Tibial nerve (tissue), 4 donors: ENCODE results near the gene C7orf57. TPM values are rescaled to one million over a fixed set of nuclear protein-coding genes. Genes with fewer than 3 reads are reported as not detected.

Experiments
- DNase-seq, 2 donors: peaks; one replicate each; pipeline ENCODE4 v3.0.0-alpha.2; 2019; ENCODE audit warnings: low spot score in 2 of 2
- H3K27ac ChIP-seq, 4 donors: fragments of 200-600 bp; sonication (generic) in 3 of 4; one replicate each; pipeline ENCODE4 v1.5.1; 2017 to 2019; ENCODE audit warnings: mild to moderate bottlenecking in 1 of 4
- H3K27me3 ChIP-seq, 2 donors: fragments of 200-600 bp; sonication (generic) in 1 of 2; one replicate each; pipeline versions ENCODE4 v1.5.1 to v1.6.0; 2017 to 2019
- H3K36me3 ChIP-seq, 3 donors: fragments of 200-600 bp; sonication (generic); one replicate each; pipeline ENCODE4 v1.5.1; 2018 to 2019
- H3K4me1 ChIP-seq, 4 donors: fragments of 200-600 bp; sonication (generic) in 3 of 4; one replicate each; pipeline ENCODE4 v1.5.1; 2017 to 2019
- H3K4me3 ChIP-seq, 4 donors: fragments of 200-600 bp; sonication (generic) in 3 of 4; one replicate each; pipeline ENCODE4 v1.5.1; 2017 to 2019; ENCODE audit warnings: mild to moderate bottlenecking in 1 of 4, moderate library complexity in 1 of 4
- H3K9me3 ChIP-seq, 4 donors: fragments of 200-600 bp; sonication (generic) in 3 of 4; one replicate each; pipeline ENCODE4 v1.5.1; 2017 to 2019
- CTCF ChIP-seq, 5 experiments: fragments of 200-600 bp in 3 of 5; fragments of 450-650 bp in 2 of 5; sonication (generic) in 3 of 5; IDR thresholded peaks; one replicate each; pipeline ENCODE4 v1.5.1; 2016 to 2019; ENCODE audit warnings: antibody characterized with exemption in 5 of 5, mild to moderate bottlenecking in 3 of 5, moderate library complexity in 2 of 5
- EP300 ChIP-seq, 2 donors: sonication (generic); formaldehyde crosslinking; IDR thresholded peaks; one replicate each; pipeline ENCODE4 v1.6.1; 2017; ENCODE audit warnings: antibody characterized with exemption in 2 of 2, mild to moderate bottlenecking in 1 of 2
- POLR2A ChIP-seq, 2 donors: fragments of 450-650 bp; IDR thresholded peaks; one replicate each; pipeline ENCODE4 v1.6.1; 2017; ENCODE audit warnings: antibody characterized with exemption in 2 of 2, mild to moderate bottlenecking in 2 of 2, moderate library complexity in 2 of 2
- WGBS, 2 donors: methylation state at CpG; one replicate each; pipeline ENCODE4 v1.1.5; 2018; 5-methylcytosine and 5-hydroxymethylcytosine counted together
- total RNA-seq, 4 donors: library from RNA; depleted of rRNA; stranded (reverse); fragments of >200 nt; gene quantifications; one replicate each; pipeline ENCODE4 v1.1.0, GENCODE V29; 2016

Gene C7orf57
- total RNA-seq, 4 donors from 2014 or later, result 0.21 to 0.66 (median 0.60) TPM; not detected in 1

- no peak overlapping the region for H3K4me3 ChIP-seq
- H3K9me3 ChIP-seq, result no peaks in the 10 kb centered on the region
- no peaks in the 10 kb centered on the region for H3K36me3 ChIP-seq
- WGBS, 2 donors, result 33 to 34% methylated on average over 5 of the region's 5 CpGs
- DNase-seq, result no peak
- no peaks in the 10 kb centered on the region for H3K27me3 ChIP-seq
- no peak for TF ChIP-seq EP300 (IDR thresholded peaks at IDR 0.05)
- TF ChIP-seq POLR2A (IDR thresholded peaks at IDR 0.05), result no peak
- TF ChIP-seq CTCF (IDR thresholded peaks at IDR 0.05), result no peak
- no peak overlapping the region for H3K27ac ChIP-seq
- H3K4me1 ChIP-seq, result no peaks in the 10 kb centered on the region
These were observed 30.7 kb upstream of the C7orf57 start for GRCh38 chr7:48004638-48005037.

- no peak overlapping the region for H3K27ac ChIP-seq
- no peaks in the 10 kb centered on the region for H3K36me3 ChIP-seq
- no peaks in the 10 kb centered on the region for H3K4me1 ChIP-seq
- DNase-seq, result no peak
- 74 to 91% methylated on average over 6 of the region's 6 CpGs for WGBS, 2 donors
- H3K4me3 ChIP-seq, result no peak overlapping the region
- no peaks in the 10 kb centered on the region for H3K27me3 ChIP-seq
- no peaks in the 10 kb centered on the region for H3K9me3 ChIP-seq
- no peak for TF ChIP-seq CTCF (IDR thresholded peaks at IDR 0.05)
- no peak for TF ChIP-seq EP300 (IDR thresholded peaks at IDR 0.05)
- no peak for TF ChIP-seq POLR2A (IDR thresholded peaks at IDR 0.05)
These were observed 28.5 kb upstream of the C7orf57 start for GRCh38 chr7:48006866-48007265.

DNA sequence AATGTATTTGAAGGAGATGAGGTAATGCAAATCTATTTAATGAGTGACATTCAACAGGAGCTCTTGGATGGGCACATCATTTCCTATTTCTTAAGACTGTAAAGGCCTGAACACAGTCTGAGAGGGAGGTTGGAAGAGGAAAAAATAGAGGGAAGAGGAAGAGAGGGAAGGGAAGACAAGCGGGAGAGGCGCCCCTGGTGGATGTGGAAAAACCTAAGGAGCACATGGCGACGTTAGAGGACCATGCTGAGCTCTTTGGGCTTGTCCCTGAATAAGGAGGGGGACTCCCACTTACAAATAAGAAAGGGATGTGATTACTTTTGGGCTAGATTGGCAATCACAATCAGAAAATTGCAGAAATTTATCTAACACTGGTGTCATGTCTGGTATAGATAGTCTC lies 26.1 kb upstream of the C7orf57 start:
- DNase-seq, result no peak
- Histone ChIP-seq H3K27ac (no peak overlapping the region), H3K9me3 (no peaks in the 10 kb centered on the region), H3K4me3 (no peak overlapping the region), H3K4me1 (no peaks in the 10 kb centered on the region), H3K36me3 (no peaks in the 10 kb centered on the region), H3K27me3 (no peaks in the 10 kb centered on the region)
- no peak for TF ChIP-seq CTCF (IDR thresholded peaks at IDR 0.05)
- no peak for TF ChIP-seq EP300 (IDR thresholded peaks at IDR 0.05)
- no peak for TF ChIP-seq POLR2A (IDR thresholded peaks at IDR 0.05)
- 77 to 88% methylated on average over 4 of the region's 4 CpGs for WGBS, 2 donors

GRCh38 chr7:48009954-48010353 lies 25.4 kb upstream of the C7orf57 start:
- no peak overlapping the region for H3K27ac ChIP-seq
- H3K27me3 ChIP-seq, result no peaks in the 10 kb centered on the region
- TF ChIP-seq CTCF (IDR thresholded peaks at IDR 0.05) (no peak), EP300 (IDR thresholded peaks at IDR 0.05) (no peak), POLR2A (IDR thresholded peaks at IDR 0.05) (no peak)

GRCh38 chr7:48011323-48011722 lies 24.0 kb upstream of the C7orf57 start:
- Histone ChIP-seq H3K27me3 (no peaks in the 10 kb centered on the region), H3K4me3 (no peak overlapping the region), H3K9me3 (no peaks in the 10 kb centered on the region), H3K4me1 (no peaks in the 10 kb centered on the region), H3K27ac (no peak overlapping the region), H3K36me3 (no peaks in the 10 kb centered on the region)
- no peak for TF ChIP-seq EP300 (IDR thresholded peaks at IDR 0.05)
- TF ChIP-seq CTCF (IDR thresholded peaks at IDR 0.05), result no peak
- 52 to 53% methylated on average over 2 of the region's 2 CpGs for WGBS, 2 donors
- no peak for DNase-seq

More at GRCh38 chr7:48009954-48010353, 25.4 kb upstream of the C7orf57 start:
- H3K4me3 ChIP-seq, result no peak overlapping the region
- H3K9me3 ChIP-seq, result no peaks in the 10 kb centered on the region
- DNase-seq, result no peak
- H3K36me3 ChIP-seq, result no peaks in the 10 kb centered on the region
- no peaks in the 10 kb centered on the region for H3K4me1 ChIP-seq
- WGBS, 2 donors, result 88 to 96% methylated on average over 4 of the region's 4 CpGs
